ENCODE data around the gene C1RL. TPM values are rescaled to one million over a fixed set of nuclear protein-coding genes. Genes with fewer than 3 reads are reported as not detected.

C1RL gene
- total RNA-seq, 1 experiment from 2014 or later = 25.9 TPM

GRCh38 chr12:7120166-7120565 lies 11.2 kb upstream of the C1RL start:
- no peaks in the 10 kb centered on the region for H3K36me3 ChIP-seq (ENCODE audit: control insufficient read depth in 1 of 2, insufficient read depth in 2 of 2, low read length in 2 of 2)
- no peak overlapping the region for H3K9ac ChIP-seq (ENCODE audit: low read length)
- CTCF ChIA-PET = no interaction called here
- H3K4me3 ChIP-seq (replicated peaks in 1 of 2; ENCODE audit: low read depth in 1 of 2, low read length in 2 of 2) = no peak overlapping the region
- no peaks in the 10 kb centered on the region for H4K20me1 ChIP-seq (ENCODE audit: insufficient read depth)
- no peak overlapping the region for H3K27ac ChIP-seq (ENCODE audit: low read depth, low read length)
- no peak overlapping the region for H2AFZ ChIP-seq (ENCODE audit: low read depth, low read length, poor library complexity, severe bottlenecking)
- H3K4me2 ChIP-seq (ENCODE audit: low read length) = no peak overlapping the region
- H3K9me2 ChIP-seq (ENCODE audit: insufficient read depth) = no peaks in the 10 kb centered on the region
- RAD21 ChIA-PET (ENCODE audit: low non-redundant PET in 1 of 2, low total read pairs in 2 of 2, uncharacterized antibody in 2 of 2, unreplicated experiment in 2 of 2) = no interaction called here
- H3K79me2 ChIP-seq (ENCODE audit: insufficient read depth, low read length) = no peaks in the 10 kb centered on the region
- no peaks in the 10 kb centered on the region for H3K27me3 ChIP-seq (ENCODE audit: insufficient read depth, low read length)
- no peaks in the 10 kb centered on the region for H3K9me3 ChIP-seq (ENCODE audit: control insufficient read depth in 1 of 2, insufficient read depth in 1 of 2, low read depth in 1 of 2, low read length in 2 of 2)
- ATAC-seq = no peak
- intact Hi-C loops (cut with micrococcal nuclease) = no loop called here
- POLR2A ChIA-PET = no interaction called here
- H3K4me1 ChIP-seq (ENCODE audit: control insufficient read depth in 1 of 2, insufficient read depth in 2 of 2, low read length in 2 of 2) = peaks cover 0 to 4% of the 10 kb centered on the region in 2 experiments; a peak in 1 of 4 replicates
- TF ChIP-seq ZFX (IDR thresholded peaks at IDR 0.05) = no peak
- no peak for TF ChIP-seq ZNF274 (IDR thresholded peaks at IDR 0.05; ENCODE audit: low read depth, low read length)
- TF ChIP-seq SP1 (IDR thresholded peaks at IDR 0.05; ENCODE audit: low read depth) = no peak
- TF ChIP-seq EZH2phosphoT487 (IDR thresholded peaks at IDR 0.05; ENCODE audit: borderline replicate concordance) = no peak
- TF ChIP-seq, protein P1, sequence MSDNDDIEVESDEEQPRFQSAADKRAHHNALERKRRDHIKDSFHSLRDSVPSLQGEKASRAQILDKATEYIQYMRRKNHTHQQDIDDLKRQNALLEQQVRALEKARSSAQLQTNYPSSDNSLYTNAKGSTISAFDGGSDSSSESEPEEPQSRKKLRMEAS (IDR thresholded peaks at IDR 0.05) = no peak
- no peak for TF ChIP-seq TCF7L2 (IDR thresholded peaks at IDR 0.05; ENCODE audit: borderline replicate concordance, extremely low read depth, insufficient read depth, insufficient read length)
- no peak for TF ChIP-seq CEBPB (IDR thresholded peaks at IDR 0.05; ENCODE audit: low read depth)
- TF ChIP-seq SIN3A (IDR thresholded peaks at IDR 0.05; ENCODE audit: low read depth) = no peak
- no peak for DNase-seq (ENCODE audit: low read depth, low spot score)
- no TSS peak for BruUV-seq (replicated peaks)

GRCh38 chr12:7118881-7119280 lies 9.9 kb upstream of the C1RL start:
- ATAC-seq = no peak
- Histone ChIP-seq H3K4me3 (replicated peaks in 1 of 2; ENCODE audit: low read depth in 1 of 2, low read length in 2 of 2) (no peak overlapping the region), H3K27me3 (ENCODE audit: insufficient read depth, low read length) (no peaks in the 10 kb centered on the region), H3K4me1 (ENCODE audit: control insufficient read depth in 1 of 2, insufficient read depth in 2 of 2, low read length in 2 of 2) (peaks cover 0 to 4% of the 10 kb centered on the region in 2 experiments; a peak in 1 of 4 replicates), H2AFZ (ENCODE audit: low read depth, low read length, poor library complexity, severe bottlenecking) (no peak overlapping the region), H3K27ac (ENCODE audit: low read depth, low read length) (no peak overlapping the region), H3K36me3 (ENCODE audit: control insufficient read depth in 1 of 2, insufficient read depth in 2 of 2, low read length in 2 of 2) (peaks cover 0 to 4% of the 10 kb centered on the region in 2 experiments; a peak in 1 of 4 replicates), H3K4me2 (ENCODE audit: low read length) (no peak overlapping the region), H4K20me1 (ENCODE audit: insufficient read depth) (no peaks in the 10 kb centered on the region), H3K79me2 (ENCODE audit: insufficient read depth, low read length) (no peaks in the 10 kb centered on the region), H3K9ac (ENCODE audit: low read length) (no peak overlapping the region), H3K9me3 (ENCODE audit: control insufficient read depth in 1 of 2, insufficient read depth in 1 of 2, low read depth in 1 of 2, low read length in 2 of 2) (no peaks in the 10 kb centered on the region), H3K9me2 (ENCODE audit: insufficient read depth) (no peaks in the 10 kb centered on the region)
- RAD21 ChIA-PET (ENCODE audit: low non-redundant PET in 1 of 2, low total read pairs in 2 of 2, uncharacterized antibody in 2 of 2, unreplicated experiment in 2 of 2) = no interaction called here
- intact Hi-C loops (cut with micrococcal nuclease) = no loop called here
- no TSS peak for BruUV-seq (replicated peaks)
- POLR2A ChIA-PET = interaction anchor here (1.7 kb wide), 1 partner anchor 175 kb away, joined by 4 read pairs; the partner anchor contains the start of genes C12orf57 and RNU7-1
- no peak for TF ChIP-seq ELF1 (IDR thresholded peaks at IDR 0.05; ENCODE audit: borderline replicate concordance, low read depth)
- no peak for TF ChIP-seq ZNF274 (IDR thresholded peaks at IDR 0.05; ENCODE audit: low read depth, low read length)
- no peak for TF ChIP-seq ZFX (IDR thresholded peaks at IDR 0.05)
- TF ChIP-seq FOSL1 (IDR thresholded peaks at IDR 0.05; ENCODE audit: low read depth) = no peak
- TF ChIP-seq, protein P2, sequence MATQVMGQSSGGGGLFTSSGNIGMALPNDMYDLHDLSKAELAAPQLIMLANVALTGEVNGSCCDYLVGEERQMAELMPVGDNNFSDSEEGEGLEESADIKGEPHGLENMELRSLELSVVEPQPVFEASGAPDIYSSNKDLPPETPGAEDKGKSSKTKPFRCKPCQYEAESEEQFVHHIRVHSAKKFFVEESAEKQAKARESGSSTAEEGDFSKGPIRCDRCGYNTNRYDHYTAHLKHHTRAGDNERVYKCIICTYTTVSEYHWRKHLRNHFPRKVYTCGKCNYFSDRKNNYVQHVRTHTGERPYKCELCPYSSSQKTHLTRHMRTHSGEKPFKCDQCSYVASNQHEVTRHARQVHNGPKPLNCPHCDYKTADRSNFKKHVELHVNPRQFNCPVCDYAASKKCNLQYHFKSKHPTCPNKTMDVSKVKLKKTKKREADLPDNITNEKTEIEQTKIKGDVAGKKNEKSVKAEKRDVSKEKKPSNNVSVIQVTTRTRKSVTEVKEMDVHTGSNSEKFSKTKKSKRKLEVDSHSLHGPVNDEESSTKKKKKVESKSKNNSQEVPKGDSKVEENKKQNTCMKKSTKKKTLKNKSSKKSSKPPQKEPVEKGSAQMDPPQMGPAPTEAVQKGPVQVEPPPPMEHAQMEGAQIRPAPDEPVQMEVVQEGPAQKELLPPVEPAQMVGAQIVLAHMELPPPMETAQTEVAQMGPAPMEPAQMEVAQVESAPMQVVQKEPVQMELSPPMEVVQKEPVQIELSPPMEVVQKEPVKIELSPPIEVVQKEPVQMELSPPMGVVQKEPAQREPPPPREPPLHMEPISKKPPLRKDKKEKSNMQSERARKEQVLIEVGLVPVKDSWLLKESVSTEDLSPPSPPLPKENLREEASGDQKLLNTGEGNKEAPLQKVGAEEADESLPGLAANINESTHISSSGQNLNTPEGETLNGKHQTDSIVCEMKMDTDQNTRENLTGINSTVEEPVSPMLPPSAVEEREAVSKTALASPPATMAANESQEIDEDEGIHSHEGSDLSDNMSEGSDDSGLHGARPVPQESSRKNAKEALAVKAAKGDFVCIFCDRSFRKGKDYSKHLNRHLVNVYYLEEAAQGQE (IDR thresholded peaks at IDR 0.05; ENCODE audit: low read depth) = no peak
- no peak for TF ChIP-seq ZBTB33 (IDR thresholded peaks at IDR 0.05; ENCODE audit: extremely low read depth, insufficient replicate concordance, low read length)
- TF ChIP-seq JUND (IDR thresholded peaks at IDR 0.05) = no peak
- no peak for TF ChIP-seq SRF (IDR thresholded peaks at IDR 0.05; ENCODE audit: low read depth)
- no peak for DNase-seq (ENCODE audit: low read depth, low spot score)
- CTCF ChIA-PET = no interaction called here
